Measurements from ENCODE around the gene GALP. TPM values are rescaled to one million over a fixed set of nuclear protein-coding genes. Genes with fewer than 3 reads are reported as not detected.

GALP gene
- total RNA-seq, 1 donor from 2014 or later, result not detected

DNA sequence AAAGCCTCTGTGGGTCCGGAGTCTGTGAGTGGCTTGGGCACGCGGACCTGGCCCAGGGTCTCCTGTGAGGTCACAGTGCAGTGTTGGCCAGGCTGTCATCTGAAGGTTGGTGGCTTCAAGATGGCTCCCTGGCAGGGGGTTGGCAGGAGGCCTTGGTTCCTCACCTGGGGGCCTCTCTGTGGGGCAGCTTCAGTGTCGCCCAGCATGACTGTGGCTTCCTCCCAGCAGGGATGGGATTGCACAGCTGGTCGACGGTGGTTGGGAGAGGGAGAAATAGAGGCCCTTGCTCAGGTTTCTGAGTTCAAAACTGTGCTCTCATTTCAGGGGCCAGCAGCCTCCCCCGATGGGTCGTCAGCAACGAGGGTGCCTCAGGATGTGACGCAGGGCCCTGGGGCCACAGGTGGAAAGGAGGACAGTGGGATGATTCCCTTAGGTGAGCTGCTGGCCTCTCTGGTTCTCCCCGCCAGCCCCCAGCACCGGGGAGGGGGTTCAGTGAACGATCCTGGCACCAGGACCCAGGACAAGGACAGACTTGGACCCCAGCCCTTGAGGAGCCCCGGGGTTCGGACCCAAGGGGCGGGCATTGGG, 17.5 kb upstream of the GALP start:
- Histone ChIP-seq H3K27me3 (ENCODE audit: control insufficient read depth, insufficient read depth, low read length) (no peaks in the 10 kb centered on the region), H3K36me3 (ENCODE audit: control insufficient read depth, insufficient read depth, low read length) (peaks cover 2% of the 10 kb centered on the region), H3K4me3 (ENCODE audit: low read depth, low read length) (no peak overlapping the region)
- DNase-seq (ENCODE audit: low read depth), result no peak
- TF ChIP-seq, protein P1, sequence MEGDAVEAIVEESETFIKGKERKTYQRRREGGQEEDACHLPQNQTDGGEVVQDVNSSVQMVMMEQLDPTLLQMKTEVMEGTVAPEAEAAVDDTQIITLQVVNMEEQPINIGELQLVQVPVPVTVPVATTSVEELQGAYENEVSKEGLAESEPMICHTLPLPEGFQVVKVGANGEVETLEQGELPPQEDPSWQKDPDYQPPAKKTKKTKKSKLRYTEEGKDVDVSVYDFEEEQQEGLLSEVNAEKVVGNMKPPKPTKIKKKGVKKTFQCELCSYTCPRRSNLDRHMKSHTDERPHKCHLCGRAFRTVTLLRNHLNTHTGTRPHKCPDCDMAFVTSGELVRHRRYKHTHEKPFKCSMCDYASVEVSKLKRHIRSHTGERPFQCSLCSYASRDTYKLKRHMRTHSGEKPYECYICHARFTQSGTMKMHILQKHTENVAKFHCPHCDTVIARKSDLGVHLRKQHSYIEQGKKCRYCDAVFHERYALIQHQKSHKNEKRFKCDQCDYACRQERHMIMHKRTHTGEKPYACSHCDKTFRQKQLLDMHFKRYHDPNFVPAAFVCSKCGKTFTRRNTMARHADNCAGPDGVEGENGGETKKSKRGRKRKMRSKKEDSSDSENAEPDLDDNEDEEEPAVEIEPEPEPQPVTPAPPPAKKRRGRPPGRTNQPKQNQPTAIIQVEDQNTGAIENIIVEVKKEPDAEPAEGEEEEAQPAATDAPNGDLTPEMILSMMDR (IDR thresholded peaks at IDR 0.05; ENCODE audit: insufficient read depth, low read length, poor library complexity, severe bottlenecking), result no peak

DNA sequence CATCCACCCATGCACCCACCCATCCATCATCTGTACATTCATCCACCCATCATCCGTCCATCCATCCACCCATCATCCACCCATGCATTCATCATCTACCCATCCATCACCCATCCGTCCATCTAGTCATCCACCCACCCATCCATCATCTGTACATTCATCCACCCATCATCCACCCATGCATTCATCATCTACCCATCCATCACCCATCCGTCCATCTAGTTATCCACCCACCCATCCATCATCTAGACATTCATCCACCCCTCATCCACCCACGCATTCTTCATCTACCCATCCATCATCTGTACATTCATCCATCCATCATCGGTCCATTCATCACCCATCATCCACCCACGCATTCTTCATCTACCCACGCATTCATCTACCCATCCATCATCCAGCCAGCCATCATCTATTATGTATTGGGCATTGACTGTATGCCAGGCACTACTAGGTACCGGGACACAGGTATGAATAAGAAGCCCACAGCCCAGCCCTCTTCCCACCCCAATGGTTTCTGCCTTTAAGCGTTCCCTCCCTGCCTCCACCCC, 16.7 kb upstream of the GALP start:
- peaks cover 2% of the 10 kb centered on the region for H3K36me3 ChIP-seq (ENCODE audit: control insufficient read depth, insufficient read depth, low read length)
- TF ChIP-seq, protein P1 (IDR thresholded peaks at IDR 0.05; ENCODE audit: insufficient read depth, low read length, poor library complexity, severe bottlenecking), result no peak

DNA sequence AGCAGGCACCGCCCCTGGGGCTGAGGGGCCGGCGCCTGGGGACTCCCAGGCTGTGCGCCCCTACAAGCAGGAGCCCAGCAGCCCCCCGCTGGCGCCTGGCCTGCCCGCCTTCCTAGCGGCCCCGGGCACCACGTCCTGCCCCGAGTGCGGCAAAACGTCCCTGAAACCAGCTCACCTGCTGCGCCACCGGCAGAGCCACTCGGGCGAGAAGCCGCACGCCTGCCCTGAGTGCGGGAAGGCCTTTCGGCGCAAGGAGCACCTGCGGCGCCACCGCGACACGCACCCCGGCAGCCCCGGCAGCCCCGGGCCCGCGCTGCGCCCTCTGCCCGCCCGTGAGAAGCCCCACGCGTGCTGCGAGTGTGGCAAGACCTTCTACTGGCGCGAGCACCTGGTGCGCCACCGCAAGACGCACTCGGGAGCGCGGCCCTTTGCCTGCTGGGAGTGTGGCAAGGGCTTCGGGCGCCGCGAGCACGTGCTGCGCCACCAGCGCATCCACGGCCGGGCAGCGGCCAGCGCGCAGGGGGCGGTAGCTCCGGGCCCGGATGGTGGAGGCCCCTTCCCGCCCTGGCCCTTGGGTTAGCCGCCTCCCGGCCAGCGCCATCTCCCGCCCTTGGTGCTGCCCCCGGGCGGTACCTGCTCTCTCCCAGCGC, 16.1 kb upstream of the GALP start:
- peaks cover 2% of the 10 kb centered on the region for H3K36me3 ChIP-seq (ENCODE audit: control insufficient read depth, insufficient read depth, low read length)
- H3K4me3 ChIP-seq (ENCODE audit: low read depth, low read length), result no peak overlapping the region
- TF ChIP-seq, protein P1 (IDR thresholded peaks at IDR 0.05; ENCODE audit: insufficient read depth, low read length, poor library complexity, severe bottlenecking), result no peak
- no peaks in the 10 kb centered on the region for H3K27me3 ChIP-seq (ENCODE audit: control insufficient read depth, insufficient read depth, low read length)
- DNase-seq (ENCODE audit: low read depth), result no peak

More for the DNA sequence above, 16.7 kb upstream of the GALP start:
- H3K27me3 ChIP-seq (ENCODE audit: control insufficient read depth, insufficient read depth, low read length), result no peaks in the 10 kb centered on the region
- no peak overlapping the region for H3K4me3 ChIP-seq (ENCODE audit: low read depth, low read length)
- DNase-seq (ENCODE audit: low read depth), result no peak

DNA sequence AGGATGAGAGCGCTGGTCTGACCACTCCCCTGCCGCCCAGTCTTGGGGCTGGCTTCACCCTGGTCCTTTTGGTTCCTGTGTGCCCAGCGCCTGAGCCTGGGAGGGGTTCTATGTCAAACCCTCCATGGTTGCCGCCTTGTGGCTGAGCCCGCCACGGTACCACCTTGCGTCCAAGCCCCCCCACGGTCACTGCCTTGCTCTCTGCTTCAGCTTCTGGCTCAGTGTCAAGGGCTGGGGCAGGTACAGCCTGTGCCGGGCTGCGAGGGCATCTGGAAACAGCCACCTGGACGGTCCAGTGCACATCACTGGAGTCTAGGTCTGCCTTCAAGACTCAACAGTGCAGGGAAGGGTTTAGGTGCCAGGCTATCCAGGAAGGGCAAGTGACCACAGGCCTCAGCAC, 14.3 kb upstream of the GALP start:
- no peak for DNase-seq (ENCODE audit: low read depth)
- no peaks in the 10 kb centered on the region for H3K36me3 ChIP-seq (ENCODE audit: control insufficient read depth, insufficient read depth, low read length)
- no peak overlapping the region for H3K4me3 ChIP-seq (ENCODE audit: low read depth, low read length)
- no peaks in the 10 kb centered on the region for H3K27me3 ChIP-seq (ENCODE audit: control insufficient read depth, insufficient read depth, low read length)
- TF ChIP-seq, protein P1 (IDR thresholded peaks at IDR 0.05; ENCODE audit: insufficient read depth, low read length, poor library complexity, severe bottlenecking), result no peak

DNA sequence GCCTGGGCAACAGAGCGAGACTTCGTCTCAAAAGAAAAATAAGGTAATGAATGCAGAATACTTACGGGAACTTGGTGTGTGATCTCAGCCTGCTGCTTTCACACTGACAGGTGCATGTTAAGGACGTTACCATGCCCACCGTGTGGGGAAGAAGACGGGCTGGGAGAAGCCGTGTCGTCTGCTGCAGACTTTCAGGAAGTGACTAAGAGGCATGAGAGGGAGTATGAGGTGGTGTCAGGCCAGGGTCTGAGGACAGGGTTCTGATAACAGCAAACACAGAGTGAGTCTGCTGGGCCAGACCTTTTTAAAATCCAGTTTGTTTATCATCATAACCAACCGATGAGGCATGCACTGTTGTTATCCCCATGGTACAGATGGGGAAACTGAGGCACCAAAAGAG, 13.6 kb upstream of the GALP start:
- peak; percentile 74 for DNase-seq (ENCODE audit: low read depth)
- Histone ChIP-seq H3K36me3 (ENCODE audit: control insufficient read depth, insufficient read depth, low read length) (no peaks in the 10 kb centered on the region), H3K27me3 (ENCODE audit: control insufficient read depth, insufficient read depth, low read length) (no peaks in the 10 kb centered on the region), H3K4me3 (ENCODE audit: low read depth, low read length) (no peak overlapping the region)
- TF ChIP-seq, protein P1 (IDR thresholded peaks at IDR 0.05; ENCODE audit: insufficient read depth, low read length, poor library complexity, severe bottlenecking), result no peak

All from kidney epithelial cell (primary cell).